ENCODE results near the gene CIRBP.
"Not testable (repeated sequence)": the region's sequence is repeated elsewhere in the genome, so short reads cannot be mapped to it uniquely, and the experiment has no call there.

- TF ChIP-seq, protein P1, sequence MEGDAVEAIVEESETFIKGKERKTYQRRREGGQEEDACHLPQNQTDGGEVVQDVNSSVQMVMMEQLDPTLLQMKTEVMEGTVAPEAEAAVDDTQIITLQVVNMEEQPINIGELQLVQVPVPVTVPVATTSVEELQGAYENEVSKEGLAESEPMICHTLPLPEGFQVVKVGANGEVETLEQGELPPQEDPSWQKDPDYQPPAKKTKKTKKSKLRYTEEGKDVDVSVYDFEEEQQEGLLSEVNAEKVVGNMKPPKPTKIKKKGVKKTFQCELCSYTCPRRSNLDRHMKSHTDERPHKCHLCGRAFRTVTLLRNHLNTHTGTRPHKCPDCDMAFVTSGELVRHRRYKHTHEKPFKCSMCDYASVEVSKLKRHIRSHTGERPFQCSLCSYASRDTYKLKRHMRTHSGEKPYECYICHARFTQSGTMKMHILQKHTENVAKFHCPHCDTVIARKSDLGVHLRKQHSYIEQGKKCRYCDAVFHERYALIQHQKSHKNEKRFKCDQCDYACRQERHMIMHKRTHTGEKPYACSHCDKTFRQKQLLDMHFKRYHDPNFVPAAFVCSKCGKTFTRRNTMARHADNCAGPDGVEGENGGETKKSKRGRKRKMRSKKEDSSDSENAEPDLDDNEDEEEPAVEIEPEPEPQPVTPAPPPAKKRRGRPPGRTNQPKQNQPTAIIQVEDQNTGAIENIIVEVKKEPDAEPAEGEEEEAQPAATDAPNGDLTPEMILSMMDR (IDR thresholded peaks at IDR 0.05) = not testable (repeated sequence)
- TF ChIP-seq POLR2AphosphoS5 (IDR thresholded peaks at IDR 0.05; ENCODE audit: insufficient read depth in 1 of 2, low read depth in 1 of 2); POLR2A (IDR thresholded peaks at IDR 0.05): not testable (repeated sequence)
These were observed 51.1 kb downstream of the CIRBP start for GRCh38 chr19:1320282-1320650.

Data from vagina (tissue), 2 donors.